Measurements from ENCODE around the gene OPRM1.

Gene OPRM1

DNA sequence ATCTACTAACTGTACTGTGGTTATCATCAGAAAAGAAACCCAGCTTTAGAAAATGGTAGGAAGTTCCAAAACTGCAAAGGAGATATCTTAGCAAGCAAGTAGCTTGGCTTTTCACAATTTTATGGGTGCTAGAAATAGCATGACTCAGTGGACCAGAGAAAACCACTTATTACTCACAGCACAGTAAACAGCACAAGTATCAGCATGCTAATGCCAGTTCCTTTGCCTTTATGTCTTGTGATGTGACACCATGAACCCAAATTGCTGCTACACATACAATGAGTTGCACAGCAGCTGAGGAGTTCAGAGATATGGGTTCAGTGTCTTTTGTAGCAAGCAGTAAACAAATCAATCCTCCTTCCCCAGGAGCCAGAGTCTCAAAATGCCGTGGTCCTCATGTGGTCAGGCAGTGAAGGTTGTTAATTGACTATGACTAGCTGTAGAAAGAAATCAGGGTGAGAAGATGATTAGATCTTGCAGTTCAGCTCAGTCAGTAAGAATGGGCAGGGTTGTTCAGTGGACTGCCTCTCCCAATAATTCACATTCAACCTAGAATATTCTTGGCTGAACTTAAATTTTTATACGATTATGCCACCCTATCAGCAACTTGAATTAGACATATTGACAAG, 73.3 kb downstream of the OPRM1 start:
- TF ChIP-seq, protein P1, sequence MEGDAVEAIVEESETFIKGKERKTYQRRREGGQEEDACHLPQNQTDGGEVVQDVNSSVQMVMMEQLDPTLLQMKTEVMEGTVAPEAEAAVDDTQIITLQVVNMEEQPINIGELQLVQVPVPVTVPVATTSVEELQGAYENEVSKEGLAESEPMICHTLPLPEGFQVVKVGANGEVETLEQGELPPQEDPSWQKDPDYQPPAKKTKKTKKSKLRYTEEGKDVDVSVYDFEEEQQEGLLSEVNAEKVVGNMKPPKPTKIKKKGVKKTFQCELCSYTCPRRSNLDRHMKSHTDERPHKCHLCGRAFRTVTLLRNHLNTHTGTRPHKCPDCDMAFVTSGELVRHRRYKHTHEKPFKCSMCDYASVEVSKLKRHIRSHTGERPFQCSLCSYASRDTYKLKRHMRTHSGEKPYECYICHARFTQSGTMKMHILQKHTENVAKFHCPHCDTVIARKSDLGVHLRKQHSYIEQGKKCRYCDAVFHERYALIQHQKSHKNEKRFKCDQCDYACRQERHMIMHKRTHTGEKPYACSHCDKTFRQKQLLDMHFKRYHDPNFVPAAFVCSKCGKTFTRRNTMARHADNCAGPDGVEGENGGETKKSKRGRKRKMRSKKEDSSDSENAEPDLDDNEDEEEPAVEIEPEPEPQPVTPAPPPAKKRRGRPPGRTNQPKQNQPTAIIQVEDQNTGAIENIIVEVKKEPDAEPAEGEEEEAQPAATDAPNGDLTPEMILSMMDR (IDR thresholded peaks at IDR 0.05) = no peak

DNA sequence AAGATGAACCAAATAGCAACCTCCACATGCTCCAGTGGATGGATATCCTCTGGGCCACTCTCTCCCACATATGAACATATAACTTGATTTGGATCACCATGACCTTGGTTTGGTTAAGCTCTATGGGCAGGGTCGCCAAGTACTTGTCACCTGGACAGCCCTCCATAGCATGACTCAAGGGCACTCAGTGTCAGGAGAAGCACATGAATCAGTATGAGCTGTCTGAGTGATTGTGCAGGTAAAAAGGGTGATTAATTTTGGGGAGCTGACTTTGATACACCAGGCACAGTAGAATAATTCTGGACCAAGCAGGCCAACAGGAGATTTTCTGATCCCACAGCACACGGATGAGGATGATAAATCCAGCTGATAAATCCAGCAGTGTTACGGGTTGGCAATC, 74.4 kb downstream of the OPRM1 start:
- H3K4me1 ChIP-seq (ENCODE audit: control insufficient read depth in 1 of 2, insufficient read depth in 1 of 2, low read depth in 1 of 2, low read length in 1 of 2) = no peaks in the 10 kb centered on the region
- H3K36me3 ChIP-seq = no peaks in the 10 kb centered on the region
- no peak overlapping the region for H3K4me3 ChIP-seq (ENCODE audit: low read depth in 1 of 2, low read length in 1 of 2)
- no peak overlapping the region for H3K27ac ChIP-seq
- H3K27me3 ChIP-seq = no peaks in the 10 kb centered on the region
- H3K9me3 ChIP-seq = no peaks in the 10 kb centered on the region
- TF ChIP-seq, protein P1 (IDR thresholded peaks at IDR 0.05) = no peak

More for the DNA sequence above, 73.3 kb downstream of the OPRM1 start:
- Histone ChIP-seq H3K4me3 (ENCODE audit: low read depth in 1 of 2, low read length in 1 of 2) (no peak overlapping the region), H3K36me3 (no peaks in the 10 kb centered on the region), H3K9me3 (no peaks in the 10 kb centered on the region), H3K4me1 (ENCODE audit: control insufficient read depth in 1 of 2, insufficient read depth in 1 of 2, low read depth in 1 of 2, low read length in 1 of 2) (no peaks in the 10 kb centered on the region), H3K27me3 (no peaks in the 10 kb centered on the region), H3K27ac (no peak overlapping the region)

DNA sequence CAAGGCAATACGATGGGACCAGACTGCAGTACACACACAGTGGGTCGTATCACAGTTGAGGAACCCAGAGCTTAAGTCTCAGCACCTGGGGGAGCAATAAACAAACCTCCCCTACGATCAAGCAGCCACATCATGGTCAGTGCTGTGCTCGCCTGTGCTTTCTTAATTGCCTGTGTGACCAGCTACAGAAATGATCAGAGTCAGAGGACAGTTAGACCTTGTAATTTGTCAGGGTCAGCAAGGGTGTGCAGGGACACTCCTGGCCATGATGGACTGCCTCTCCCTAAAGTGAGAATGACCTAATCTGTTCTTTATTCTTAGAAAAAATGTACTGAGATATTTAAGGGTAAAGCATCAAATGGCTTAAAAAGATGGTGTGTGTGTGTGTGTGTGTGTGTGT, 78.4 kb downstream of the OPRM1 start:
- TF ChIP-seq, protein P1 (IDR thresholded peaks at IDR 0.05) = no peak
- Histone ChIP-seq H3K4me1 (ENCODE audit: control insufficient read depth in 1 of 2, insufficient read depth in 1 of 2, low read depth in 1 of 2, low read length in 1 of 2) (no peaks in the 10 kb centered on the region), H3K27me3 (no peaks in the 10 kb centered on the region), H3K36me3 (no peaks in the 10 kb centered on the region), H3K4me3 (ENCODE audit: low read depth in 1 of 2, low read length in 1 of 2) (no peak overlapping the region), H3K9me3 (no peaks in the 10 kb centered on the region), H3K27ac (no peak overlapping the region)

DNA sequence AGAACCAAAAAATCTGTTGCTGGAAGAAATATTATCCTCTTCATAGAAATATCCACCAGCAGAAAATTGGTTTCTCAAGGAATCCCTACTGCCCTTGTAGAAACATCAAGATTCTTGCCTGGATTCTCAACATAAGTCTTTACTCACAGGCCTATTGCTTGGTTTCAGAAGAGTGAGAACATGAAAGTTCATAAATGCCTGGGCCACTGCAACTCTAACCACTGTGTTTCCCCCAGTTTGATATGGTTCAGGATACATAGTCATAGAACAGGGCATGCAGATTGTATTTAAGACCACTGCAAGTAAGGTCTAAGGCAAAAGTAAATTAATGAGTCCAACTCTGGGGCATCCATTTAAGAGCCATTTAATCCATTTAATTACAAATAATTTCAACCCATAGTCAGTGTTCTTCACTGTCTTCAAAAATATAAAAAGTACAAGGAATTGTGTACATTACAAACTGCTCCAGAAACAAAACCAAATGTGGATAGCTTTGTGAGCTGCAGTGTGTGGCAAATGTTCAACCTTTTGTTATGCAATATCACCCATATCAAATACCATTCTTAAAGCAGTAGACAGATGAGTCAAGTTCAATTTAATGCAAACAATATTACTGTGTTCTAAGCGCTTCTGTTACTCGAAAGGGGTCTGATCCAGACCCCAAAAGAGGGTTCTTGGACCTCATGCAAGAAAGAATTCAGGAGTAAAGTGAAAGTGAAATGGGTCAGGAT, 83.3 kb downstream of the OPRM1 start:
- no peaks in the 10 kb centered on the region for H3K36me3 ChIP-seq
- H3K4me3 ChIP-seq (ENCODE audit: low read depth in 1 of 2, low read length in 1 of 2) = no peak overlapping the region
- no peaks in the 10 kb centered on the region for H3K27me3 ChIP-seq
- peaks cover 6 to 7% of the 10 kb centered on the region in 2 experiments for H3K4me1 ChIP-seq (ENCODE audit: control insufficient read depth in 1 of 2, insufficient read depth in 1 of 2, low read depth in 1 of 2, low read length in 1 of 2)
- no peak overlapping the region for H3K27ac ChIP-seq
- no peaks in the 10 kb centered on the region for H3K9me3 ChIP-seq
- TF ChIP-seq, protein P1 (IDR thresholded peaks at IDR 0.05) = no peak

DNA sequence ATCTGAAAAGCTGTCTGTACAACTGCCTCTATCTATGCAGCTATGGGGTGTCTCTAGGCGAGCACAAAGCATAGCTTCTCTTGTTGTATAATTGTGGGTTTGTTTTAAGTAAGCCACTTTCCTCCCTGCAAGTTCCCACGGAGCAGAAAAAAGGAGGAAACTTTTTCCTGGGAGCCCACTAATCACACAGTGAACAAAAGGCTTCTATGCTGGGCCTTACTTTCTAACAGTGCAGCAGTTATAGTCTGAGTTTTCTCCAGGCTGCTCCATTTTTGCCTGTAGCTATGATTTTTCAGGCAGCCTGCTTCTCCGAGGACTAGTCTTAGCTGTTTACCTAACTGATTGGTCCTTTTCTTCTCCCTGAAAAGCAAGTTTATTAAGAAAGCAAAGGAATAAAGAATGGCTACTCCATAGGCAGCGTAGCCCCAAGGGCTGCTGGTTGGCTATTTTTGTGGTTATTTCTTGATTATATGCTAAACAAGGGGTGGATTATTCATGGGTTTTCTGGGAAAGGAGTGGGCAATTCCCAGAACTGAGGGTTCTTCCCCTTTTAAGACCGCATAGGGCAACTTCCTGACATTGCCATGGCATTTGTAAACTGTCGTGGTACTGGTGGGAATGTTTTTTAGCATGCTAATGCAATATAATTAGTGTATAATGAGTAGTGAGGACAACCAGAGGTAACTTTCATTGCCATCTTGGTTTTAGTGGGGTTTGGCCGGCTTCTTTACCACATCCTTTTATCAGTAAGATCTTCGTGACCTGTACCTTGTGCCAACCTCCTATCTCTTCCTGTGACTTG, 84.3 kb downstream of the OPRM1 start:
- TF ChIP-seq, protein P1 (IDR thresholded peaks at IDR 0.05) = no peak
- no peaks in the 10 kb centered on the region for H3K27me3 ChIP-seq
- no peak overlapping the region for H3K4me3 ChIP-seq (ENCODE audit: low read depth in 1 of 2, low read length in 1 of 2)
- H3K27ac ChIP-seq = no peak overlapping the region
- peaks cover 6 to 7% of the 10 kb centered on the region in 2 experiments for H3K4me1 ChIP-seq (ENCODE audit: control insufficient read depth in 1 of 2, insufficient read depth in 1 of 2, low read depth in 1 of 2, low read length in 1 of 2)
- H3K36me3 ChIP-seq = no peaks in the 10 kb centered on the region
- no peaks in the 10 kb centered on the region for H3K9me3 ChIP-seq
